Mesenchymal stem cell (in vitro differentiated cells and primary cell): ENCODE measurements around the gene TENM4.

Experiments
- DNase-seq: peaks from one replicate; pipeline ENCODE4 v3.0.0-alpha.2; 2013
- H2AFZ ChIP-seq: one replicate; pipeline ENCODE4 v1.6.1; 2013; ENCODE audit warnings: low read depth, mild to moderate bottlenecking, control low read depth, inconsistent platforms, low read length, moderate library complexity
- H2AK5ac ChIP-seq: 2 replicates; pipeline ENCODE4 v1.6.1; 2013; ENCODE audit warnings: low read length, moderate library complexity, mild to moderate bottlenecking, inconsistent platforms; ENCODE audit not compliant: severe bottlenecking
- H2BK120ac ChIP-seq: one replicate; pipeline ENCODE4 v1.6.1; 2013; ENCODE audit warnings: low read depth, mild to moderate bottlenecking, inconsistent platforms, low read length, moderate library complexity
- H2BK12ac ChIP-seq, 2 experiments: one replicate each; pipeline ENCODE4 v1.6.1; 2013; ENCODE audit warnings: inconsistent platforms in 2 of 2, low read length in 2 of 2, mild to moderate bottlenecking in 2 of 2, moderate library complexity in 2 of 2, control low read depth in 1 of 2
- H2BK15ac ChIP-seq: one replicate; pipeline ENCODE4 v1.6.1; 2013; ENCODE audit warnings: mild to moderate bottlenecking, low read depth, inconsistent platforms; ENCODE audit not compliant: poor library complexity, severe bottlenecking
- H2BK5ac ChIP-seq: 2 replicates; pipeline ENCODE4 v1.6.1; 2013; ENCODE audit warnings: low read depth, mild to moderate bottlenecking, low read length, control low read depth, inconsistent platforms; ENCODE audit not compliant: poor library complexity, severe bottlenecking
- H3K14ac ChIP-seq, 2 experiments: one replicate each; pipeline ENCODE4 v1.6.1; 2013; ENCODE audit warnings: inconsistent platforms in 2 of 2, low read length in 2 of 2, control low read depth in 1 of 2, mild to moderate bottlenecking in 1 of 2, moderate library complexity in 1 of 2
- H3K18ac ChIP-seq, 2 experiments: one replicate each; pipeline ENCODE4 v1.6.1; 2013; ENCODE audit warnings: inconsistent platforms in 2 of 2, low read length in 2 of 2, control low read depth in 1 of 2, low read depth in 1 of 2, mild to moderate bottlenecking in 1 of 2
- H3K23ac ChIP-seq, 2 experiments: one replicate each; pipeline ENCODE4 v1.6.1; 2013; ENCODE audit warnings: inconsistent platforms in 2 of 2, low read length in 2 of 2, mild to moderate bottlenecking in 2 of 2, moderate library complexity in 2 of 2, control low read depth in 1 of 2
- H3K27ac ChIP-seq: 2 replicates; pipeline ENCODE4 v1.5.1; 2013; ENCODE audit warnings: mild to moderate bottlenecking, moderate library complexity, low read length, control low read depth, inconsistent platforms; ENCODE audit not compliant: poor library complexity, severe bottlenecking
- H3K27me3 ChIP-seq, 2 experiments: 2 replicates each; pipeline versions ENCODE4 v1.6.1 to v1.7.0; 2013; ENCODE audit warnings: low read length in 2 of 2, mild to moderate bottlenecking in 2 of 2, moderate library complexity in 2 of 2, control low read depth in 1 of 2, inconsistent platforms in 1 of 2; ENCODE audit not compliant: control insufficient read depth in 1 of 2, insufficient read depth in 1 of 2
- H3K36me3 ChIP-seq, 2 experiments: 2 replicates each; pipeline versions ENCODE4 v1.6.1 to v1.7.0; 2013; ENCODE audit warnings: low read length in 2 of 2, control low read depth in 1 of 2, inconsistent platforms in 1 of 2, low read depth in 1 of 2, mild to moderate bottlenecking in 1 of 2; ENCODE audit not compliant: insufficient read depth in 2 of 2, control insufficient read depth in 1 of 2
- H3K4ac ChIP-seq, 2 experiments: one replicate each; pipeline ENCODE4 v1.6.1; 2013; ENCODE audit warnings: inconsistent platforms in 2 of 2, low read length in 2 of 2, mild to moderate bottlenecking in 2 of 2, moderate library complexity in 2 of 2, control low read depth in 1 of 2, low read depth in 1 of 2
- H3K4me1 ChIP-seq: 2 replicates; pipeline ENCODE4 v1.6.1; 2013; ENCODE audit warnings: low read depth, low read length, control low read depth; ENCODE audit not compliant: control insufficient read depth, insufficient read depth
- H3K4me2 ChIP-seq: 2 replicates; pipeline ENCODE4 v1.6.1; 2013; ENCODE audit warnings: low read length, mild to moderate bottlenecking, inconsistent platforms; ENCODE audit not compliant: poor library complexity, severe bottlenecking
- H3K4me3 ChIP-seq, 2 experiments: 2 replicates each; pipeline versions ENCODE4 v1.5.1 to v1.7.0; 2013; ENCODE audit warnings: low read length in 2 of 2, mild to moderate bottlenecking in 2 of 2, control low read depth in 1 of 2, low read depth in 1 of 2; ENCODE audit not compliant: insufficient read depth in 1 of 2
- H3K79me1 ChIP-seq: replicated peaks from 2 replicates; pipeline ENCODE4 v1.6.1; 2013; ENCODE audit warnings: mild to moderate bottlenecking, control low read depth, low read length, inconsistent platforms; ENCODE audit not compliant: poor library complexity, severe bottlenecking
- H3K9ac ChIP-seq: 2 replicates; pipeline ENCODE4 v1.7.0; 2013; ENCODE audit warnings: mild to moderate bottlenecking, low read length, moderate library complexity
- H3K9me3 ChIP-seq: 2 replicates; pipeline ENCODE4 v1.7.0; 2013; ENCODE audit warnings: mild to moderate bottlenecking, low read length; ENCODE audit not compliant: control insufficient read depth
- H4K8ac ChIP-seq: one replicate; pipeline ENCODE4 v1.6.1; 2013; ENCODE audit warnings: inconsistent platforms, mild to moderate bottlenecking, low read length, moderate library complexity
- H4K91ac ChIP-seq: one replicate; pipeline ENCODE4 v1.6.1; 2013; ENCODE audit warnings: mild to moderate bottlenecking, low read length, inconsistent platforms
- WGBS: methylation state at CpG from one replicate; pipeline ENCODE4 v1.1.7; 2013; ENCODE audit warnings: mixed read lengths; 5-methylcytosine and 5-hydroxymethylcytosine counted together

The TENM4 gene

GRCh38 chr11:79330651-79331050 is 110.2 kb downstream of the TENM4 start:
- WGBS, result 74% methylated on average over 8 of the region's 8 CpGs
- no peak overlapping the region for H3K23ac ChIP-seq
- no peak overlapping the region for H2BK5ac ChIP-seq
- no peak overlapping the region for H4K91ac ChIP-seq
- no peak overlapping the region for H2BK15ac ChIP-seq
- H3K27ac ChIP-seq, result no peak overlapping the region
- H3K4me2 ChIP-seq, result no peak overlapping the region
- H3K4ac ChIP-seq, result no peak overlapping the region
- no peaks in the 10 kb centered on the region for H3K4me1 ChIP-seq
- no peak overlapping the region for H3K9ac ChIP-seq
- H3K79me1 ChIP-seq, result no peaks in the 10 kb centered on the region
- no peak overlapping the region for H2BK120ac ChIP-seq
- no peak overlapping the region for H3K4me3 ChIP-seq
- no peaks in the 10 kb centered on the region for H3K27me3 ChIP-seq
- no peak for DNase-seq
- no peak overlapping the region for H2BK12ac ChIP-seq
- no peak overlapping the region for H3K14ac ChIP-seq
- no peak overlapping the region for H4K8ac ChIP-seq
- H3K18ac ChIP-seq, result no peak overlapping the region
- no peak overlapping the region for H2AFZ ChIP-seq
- no peaks in the 10 kb centered on the region for H3K36me3 ChIP-seq
- H3K9me3 ChIP-seq, result no peaks in the 10 kb centered on the region
- H2AK5ac ChIP-seq, result no peak overlapping the region

GRCh38 chr11:79329561-79329960 is 111.3 kb downstream of the TENM4 start:
- no peaks in the 10 kb centered on the region for H3K27me3 ChIP-seq
- no peak overlapping the region for H3K4ac ChIP-seq
- no peak overlapping the region for H4K91ac ChIP-seq
- no peak overlapping the region for H4K8ac ChIP-seq
- no peak overlapping the region for H2BK15ac ChIP-seq
- H3K36me3 ChIP-seq, result no peaks in the 10 kb centered on the region
- no peak overlapping the region for H2AK5ac ChIP-seq
- no peak overlapping the region for H3K18ac ChIP-seq
- H3K23ac ChIP-seq, result no peak overlapping the region
- no peak overlapping the region for H3K14ac ChIP-seq
- H2BK5ac ChIP-seq, result no peak overlapping the region
- no peaks in the 10 kb centered on the region for H3K4me1 ChIP-seq
- DNase-seq, result no peak
- no peak overlapping the region for H3K9ac ChIP-seq
- no peak overlapping the region for H2BK12ac ChIP-seq
- no peaks in the 10 kb centered on the region for H3K79me1 ChIP-seq
- H3K9me3 ChIP-seq, result no peaks in the 10 kb centered on the region
- no peak overlapping the region for H3K4me3 ChIP-seq
- WGBS, result 78% methylated on average over 6 of the region's 6 CpGs
- H3K4me2 ChIP-seq, result no peak overlapping the region
- H3K27ac ChIP-seq, result no peak overlapping the region
- no peak overlapping the region for H2AFZ ChIP-seq
- H2BK120ac ChIP-seq, result no peak overlapping the region

GRCh38 chr11:79328402-79328801 is 112.4 kb downstream of the TENM4 start:
- Histone ChIP-seq H2BK5ac (no peak overlapping the region), H3K14ac (no peak overlapping the region), H4K91ac (no peak overlapping the region), H3K4me2 (no peak overlapping the region), H3K27ac (no peak overlapping the region), H3K4me3 (no peak overlapping the region), H3K4me1 (no peaks in the 10 kb centered on the region), H3K9me3 (no peaks in the 10 kb centered on the region), H3K36me3 (no peaks in the 10 kb centered on the region), H3K4ac (no peak overlapping the region), H3K9ac (no peak overlapping the region), H2AK5ac (no peak overlapping the region), H2BK15ac (no peak overlapping the region), H4K8ac (no peak overlapping the region), H2BK12ac (no peak overlapping the region), H2AFZ (no peak overlapping the region), H3K23ac (no peak overlapping the region), H2BK120ac (no peak overlapping the region), H3K27me3 (no peaks in the 10 kb centered on the region), H3K18ac (no peak overlapping the region), H3K79me1 (no peaks in the 10 kb centered on the region)
- WGBS, result 85% methylated on average over 5 of the region's 9 CpGs
- DNase-seq, result no peak

GRCh38 chr11:79325851-79326250 is 115.0 kb downstream of the TENM4 start:
- Histone ChIP-seq H3K4ac (no peak overlapping the region), H3K79me1 (no peaks in the 10 kb centered on the region), H3K4me3 (no peak overlapping the region), H3K36me3 (no peaks in the 10 kb centered on the region), H2AK5ac (no peak overlapping the region), H3K9me3 (no peaks in the 10 kb centered on the region), H2BK5ac (no peak overlapping the region), H3K9ac (no peak overlapping the region), H3K23ac (no peak overlapping the region), H3K4me2 (no peak overlapping the region), H4K91ac (no peak overlapping the region), H2BK15ac (no peak overlapping the region), H2BK120ac (no peak overlapping the region), H4K8ac (no peak overlapping the region), H2AFZ (no peak overlapping the region), H3K27ac (no peak overlapping the region), H3K14ac (no peak overlapping the region), H3K18ac (no peak overlapping the region), H3K27me3 (no peaks in the 10 kb centered on the region), H2BK12ac (no peak overlapping the region), H3K4me1 (no peaks in the 10 kb centered on the region)
- WGBS, result 91% methylated on average over 3 of the region's 10 CpGs
- DNase-seq, result no peak
